ENCODE results near the gene RXRA.

RXRA gene

GRCh38 chr9:134381671-134382516 is 55.6 kb downstream of the RXRA start:
- H3K27ac ChIP-seq (replicated peaks) = peak overlapping the region; percentile 39
- peak in 1 of 2 experiments; percentile 83 for DNase-seq (ENCODE audit: low read depth in 1 of 2, low spot score in 1 of 2)

GRCh38 chr9:134382733-134383132 is 56.5 kb downstream of the RXRA start:
- TF ChIP-seq, protein P1, sequence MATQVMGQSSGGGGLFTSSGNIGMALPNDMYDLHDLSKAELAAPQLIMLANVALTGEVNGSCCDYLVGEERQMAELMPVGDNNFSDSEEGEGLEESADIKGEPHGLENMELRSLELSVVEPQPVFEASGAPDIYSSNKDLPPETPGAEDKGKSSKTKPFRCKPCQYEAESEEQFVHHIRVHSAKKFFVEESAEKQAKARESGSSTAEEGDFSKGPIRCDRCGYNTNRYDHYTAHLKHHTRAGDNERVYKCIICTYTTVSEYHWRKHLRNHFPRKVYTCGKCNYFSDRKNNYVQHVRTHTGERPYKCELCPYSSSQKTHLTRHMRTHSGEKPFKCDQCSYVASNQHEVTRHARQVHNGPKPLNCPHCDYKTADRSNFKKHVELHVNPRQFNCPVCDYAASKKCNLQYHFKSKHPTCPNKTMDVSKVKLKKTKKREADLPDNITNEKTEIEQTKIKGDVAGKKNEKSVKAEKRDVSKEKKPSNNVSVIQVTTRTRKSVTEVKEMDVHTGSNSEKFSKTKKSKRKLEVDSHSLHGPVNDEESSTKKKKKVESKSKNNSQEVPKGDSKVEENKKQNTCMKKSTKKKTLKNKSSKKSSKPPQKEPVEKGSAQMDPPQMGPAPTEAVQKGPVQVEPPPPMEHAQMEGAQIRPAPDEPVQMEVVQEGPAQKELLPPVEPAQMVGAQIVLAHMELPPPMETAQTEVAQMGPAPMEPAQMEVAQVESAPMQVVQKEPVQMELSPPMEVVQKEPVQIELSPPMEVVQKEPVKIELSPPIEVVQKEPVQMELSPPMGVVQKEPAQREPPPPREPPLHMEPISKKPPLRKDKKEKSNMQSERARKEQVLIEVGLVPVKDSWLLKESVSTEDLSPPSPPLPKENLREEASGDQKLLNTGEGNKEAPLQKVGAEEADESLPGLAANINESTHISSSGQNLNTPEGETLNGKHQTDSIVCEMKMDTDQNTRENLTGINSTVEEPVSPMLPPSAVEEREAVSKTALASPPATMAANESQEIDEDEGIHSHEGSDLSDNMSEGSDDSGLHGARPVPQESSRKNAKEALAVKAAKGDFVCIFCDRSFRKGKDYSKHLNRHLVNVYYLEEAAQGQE (IDR thresholded peaks at IDR 0.05; ENCODE audit: insufficient replicate concordance, low read depth) = no peak
- no peak for TF ChIP-seq SPI1 (IDR thresholded peaks at IDR 0.05; ENCODE audit: borderline replicate concordance, low read depth)
- TF ChIP-seq POLR2AphosphoS5 (IDR thresholded peaks at IDR 0.05; ENCODE audit: low read depth) = no peak
- no peak for TF ChIP-seq CTCF (IDR thresholded peaks at IDR 0.05; ENCODE audit: insufficient read depth, low read length)
- H3K27ac ChIP-seq (replicated peaks) = no peak overlapping the region
- H3K4me3 ChIP-seq (replicated peaks; ENCODE audit: insufficient read depth, low read length) = no peak overlapping the region
- no peaks in the 10 kb centered on the region for H3K27me3 ChIP-seq (ENCODE audit: insufficient read depth, poor library complexity, severe bottlenecking)
- no peak for DNase-seq (ENCODE audit: low read depth in 1 of 2, low spot score in 1 of 2)

More at GRCh38 chr9:134381671-134382516, 55.6 kb downstream of the RXRA start:
- Histone ChIP-seq H3K4me3 (replicated peaks; ENCODE audit: insufficient read depth, low read length) (no peak overlapping the region), H3K27me3 (ENCODE audit: insufficient read depth, poor library complexity, severe bottlenecking) (no peaks in the 10 kb centered on the region)
- TF ChIP-seq SPI1 (IDR thresholded peaks at IDR 0.05; ENCODE audit: borderline replicate concordance, low read depth) (peak; percentile 53; the same call in 1 of the 2 replicates), GABPA (IDR thresholded peaks at IDR 0.05; ENCODE audit: low read depth) (peak; percentile 62), CTCF (IDR thresholded peaks at IDR 0.05; ENCODE audit: insufficient read depth, low read length) (no peak), POLR2AphosphoS5 (IDR thresholded peaks at IDR 0.05; ENCODE audit: low read depth) (peak; percentile 71)
- TF ChIP-seq, protein P1 (IDR thresholded peaks at IDR 0.05; ENCODE audit: insufficient replicate concordance, low read depth) = no peak

DNA sequence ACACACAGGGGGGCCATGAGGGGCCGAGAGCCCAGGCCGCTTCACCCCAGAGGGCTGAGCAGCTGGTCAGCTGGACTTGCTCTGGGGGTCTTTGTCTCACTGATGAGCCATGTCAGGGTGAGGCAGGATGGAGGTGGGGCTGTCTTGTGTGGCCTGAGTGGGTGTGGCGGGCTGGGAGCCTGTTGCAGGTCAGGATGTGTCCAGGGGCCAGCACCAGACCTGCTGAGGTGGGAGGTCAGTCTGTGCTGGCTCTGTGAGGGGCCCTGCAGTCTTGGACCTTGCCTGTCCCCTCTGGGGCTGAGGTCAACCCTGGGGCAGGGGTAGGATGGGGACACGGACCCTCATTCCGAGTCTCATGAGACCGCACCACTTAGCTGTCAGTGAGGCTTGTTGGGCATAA is 56.9 kb downstream of the RXRA start:
- H3K27me3 ChIP-seq (ENCODE audit: insufficient read depth, poor library complexity, severe bottlenecking) = no peaks in the 10 kb centered on the region
- no peak for TF ChIP-seq SPI1 (IDR thresholded peaks at IDR 0.05; ENCODE audit: borderline replicate concordance, low read depth)
- no peak overlapping the region for H3K27ac ChIP-seq (replicated peaks)
- DNase-seq (ENCODE audit: low read depth in 1 of 2, low spot score in 1 of 2) = no peak
- H3K4me3 ChIP-seq (replicated peaks; ENCODE audit: insufficient read depth, low read length) = no peak overlapping the region

- Histone ChIP-seq H3K27me3 (ENCODE audit: insufficient read depth, poor library complexity, severe bottlenecking) (no peaks in the 10 kb centered on the region), H3K4me3 (replicated peaks; ENCODE audit: insufficient read depth, low read length) (no peak overlapping the region), H3K27ac (replicated peaks) (0 out of 2 replicates have a peak overlapping the region, but pooled peaks have one; percentile 6)
- TF ChIP-seq SPI1 (IDR thresholded peaks at IDR 0.05; ENCODE audit: borderline replicate concordance, low read depth) = no peak
- TF ChIP-seq, protein P1 (IDR thresholded peaks at IDR 0.05; ENCODE audit: insufficient replicate concordance, low read depth) = no peak
- no peak for TF ChIP-seq POLR2AphosphoS5 (IDR thresholded peaks at IDR 0.05; ENCODE audit: low read depth)
- no peak for DNase-seq (ENCODE audit: low read depth in 1 of 2, low spot score in 1 of 2)
Measured at GRCh38 chr9:134384811-134385479, 58.7 kb downstream of the RXRA start.
